WTC11 (cell line): ENCODE measurements around the gene NELFCD. TPM values are rescaled to one million over a fixed set of nuclear protein-coding genes. Genes with fewer than 3 reads are reported as not detected.

Source experiments
- ATAC-seq: fragments of 200-7000 bp; cut with Tn5 transposase; 2 replicates; pipeline ENCODE4 v1.10.0; 2021; ENCODE audit warnings: mild to moderate bottlenecking, moderate library complexity
- CTCF ChIA-PET: fragments of 300-600 bp; sonication (Branson Sonifier 250); formaldehyde crosslinking; loops from one replicate; lab custom pipeline; 2021; ENCODE audit warnings: antibody characterized with exemption; lab: Charles Lee
- POLR2A ChIA-PET: fragments of 350-600 bp; sonication (Branson Sonifier 250); formaldehyde crosslinking; loops from one replicate; lab custom pipeline; 2021; ENCODE audit warnings: antibody characterized with exemption; lab: Charles Lee
- DNase-seq: peaks from one replicate; pipeline ENCODE4 v3.0.0; 2021; ENCODE audit warnings: low spot score
- H3K27ac Mint-ChIP-seq: 2 replicates; pipeline ENCODE4 v1.8.0; 2021; ENCODE audit warnings: mixed read lengths
- H3K27me3 Mint-ChIP-seq: 2 replicates; pipeline ENCODE4 v1.8.0; 2021; ENCODE audit warnings: low read depth, mild to moderate bottlenecking, moderate library complexity, mixed read lengths
- H3K36me3 Mint-ChIP-seq: 2 replicates; pipeline ENCODE4 v1.8.0; 2021; ENCODE audit warnings: mixed read lengths
- H3K4me1 Mint-ChIP-seq: 2 replicates; pipeline ENCODE4 v1.8.0; 2022; ENCODE audit warnings: mixed read lengths
- H3K4me3 Mint-ChIP-seq: 2 replicates; pipeline ENCODE4 v1.8.0; 2021; ENCODE audit warnings: mild to moderate bottlenecking, moderate library complexity, mixed read lengths
- H3K9me3 Mint-ChIP-seq: 2 replicates; pipeline ENCODE4 v1.8.0; 2021; ENCODE audit warnings: mixed read lengths
- AFF4 ChIP-seq: sonication (generic); formaldehyde crosslinking; IDR thresholded peaks from 2 replicates; pipeline ENCODE4 v1.8.1; 2023; ENCODE audit warnings: mild to moderate bottlenecking, missing genetic modification reagents, borderline replicate concordance
- ATF2 ChIP-seq: sonication (generic); formaldehyde crosslinking; IDR thresholded peaks from 2 replicates; pipeline ENCODE4 v1.8.1; 2022; ENCODE audit warnings: low read depth, missing genetic modification reagents, borderline replicate concordance
- ATF6 ChIP-seq: sonication (generic); formaldehyde crosslinking; IDR thresholded peaks from 2 replicates; pipeline ENCODE4 v1.8.1; 2023; ENCODE audit warnings: mild to moderate bottlenecking, missing genetic modification reagents
- CTCF ChIP-seq: fragments of 200-600 bp; IDR thresholded peaks from 2 replicates; pipeline ENCODE4 v1.8.0; 2022; ENCODE audit warnings: antibody characterized with exemption
- ELF4 ChIP-seq: sonication (generic); formaldehyde crosslinking; IDR thresholded peaks from 2 replicates; pipeline ENCODE4 v1.8.1; 2022; ENCODE audit warnings: low read depth, mild to moderate bottlenecking, moderate library complexity, missing genetic modification reagents
- FOXK1 ChIP-seq: sonication (generic); formaldehyde crosslinking; IDR thresholded peaks from 2 replicates; pipeline ENCODE4 v1.8.0; 2022; ENCODE audit warnings: mild to moderate bottlenecking, moderate library complexity, missing genetic modification reagents
- GABPB1 ChIP-seq: sonication (generic); formaldehyde crosslinking; IDR thresholded peaks from 2 replicates; pipeline ENCODE4 v1.8.1; 2023; ENCODE audit warnings: mild to moderate bottlenecking, missing genetic modification reagents
- MLX ChIP-seq: sonication (generic); formaldehyde crosslinking; IDR thresholded peaks from 2 replicates; pipeline ENCODE4 v1.8.1; 2023; ENCODE audit warnings: mild to moderate bottlenecking, missing genetic modification reagents, moderate library complexity
- MXD4 ChIP-seq: fragments of 250-450 bp; sonication (Bioruptor Pico); IDR thresholded peaks from 2 replicates; pipeline ENCODE4 v1.8.0; 2021; ENCODE audit warnings: mild to moderate bottlenecking, moderate library complexity, borderline replicate concordance
- NR2C2 ChIP-seq: sonication (generic); formaldehyde crosslinking; IDR thresholded peaks from 2 replicates; pipeline ENCODE4 v1.8.0; 2022; ENCODE audit warnings: mild to moderate bottlenecking, missing genetic modification reagents
- RELA ChIP-seq: sonication (generic); formaldehyde crosslinking; IDR thresholded peaks from 2 replicates; pipeline ENCODE4 v1.8.1; 2022; ENCODE audit warnings: missing genetic modification reagents, mild to moderate bottlenecking, borderline replicate concordance
- USF2 ChIP-seq: sonication (generic); formaldehyde crosslinking; IDR thresholded peaks from 2 replicates; pipeline ENCODE4 v1.8.1; 2023; ENCODE audit warnings: mild to moderate bottlenecking, missing genetic modification reagents, moderate library complexity
- ZBTB43 ChIP-seq: sonication (generic); formaldehyde crosslinking; IDR thresholded peaks from 2 replicates; pipeline ENCODE4 v1.8.1; 2023; ENCODE audit warnings: mild to moderate bottlenecking, missing genetic modification reagents
- ZNF121 ChIP-seq: sonication (generic); formaldehyde crosslinking; IDR thresholded peaks from 2 replicates; pipeline ENCODE4 v1.8.0; 2023; ENCODE audit warnings: missing genetic modification reagents
- ZNF138 ChIP-seq: sonication (generic); formaldehyde crosslinking; conservative IDR thresholded peaks from 2 replicates; pipeline ENCODE4 v1.8.1; 2022; ENCODE audit warnings: mild to moderate bottlenecking, moderate library complexity, missing genetic modification reagents
- ZNF317 ChIP-seq: sonication (generic); formaldehyde crosslinking; IDR thresholded peaks from 2 replicates; pipeline ENCODE4 v1.8.1; 2023; ENCODE audit warnings: low read depth, mild to moderate bottlenecking, moderate library complexity, missing genetic modification reagents, borderline replicate concordance
- ZNF423 ChIP-seq: fragments of 250-450 bp; sonication (Bioruptor Pico); IDR thresholded peaks from 2 replicates; pipeline ENCODE4 v2.1.2; 2022; ENCODE audit warnings: mild to moderate bottlenecking, moderate library complexity
- ZNF425 ChIP-seq: fragments of 250-450 bp; sonication (Bioruptor Pico); conservative IDR thresholded peaks from 2 replicates; pipeline ENCODE4 v1.9.0; 2021; ENCODE audit warnings: mild to moderate bottlenecking
- ZNF671 ChIP-seq: fragments of 250-450 bp; sonication (Bioruptor Pico); IDR thresholded peaks from 2 replicates; pipeline ENCODE4 v1.8.0; 2021; ENCODE audit warnings: mild to moderate bottlenecking
- total RNA-seq: library from RNA; stranded (reverse); gene quantifications from 3 replicates; pipeline ENCODE4 v1.2.3, GENCODE V29; 2021

NELFCD gene
- total RNA-seq, 1 experiment from 2014 or later, result 66.9 TPM

- CTCF ChIA-PET, result no interaction called here
- Mint-ChIP-seq H3K4me3 (no peak overlapping the region), H3K36me3 (peaks cover 87% of the 10 kb centered on the region), H3K27me3 (no peaks in the 10 kb centered on the region), H3K9me3 (no peaks in the 10 kb centered on the region), H3K27ac (no peak overlapping the region), H3K4me1 (no peaks in the 10 kb centered on the region)
- ATAC-seq (no peak), DNase-seq (no peak)
- POLR2A ChIA-PET, result interaction anchor here (0.8 to 0.9 kb wide), 2 partner anchors 83 to 121 kb away, joined by 5 to 8 read pairs; no protein-coding TSS in a partner anchor
- TF ChIP-seq ZNF425 (no peak), ZNF671 (CRISPR knock-in tag) (no peak), MXD4 (CRISPR knock-in tag) (no peak), FOXK1 (no peak), ZNF138 (no peak), ATF6 (CRISPR knock-in tag) (no peak), MLX (CRISPR knock-in tag) (no peak), ZNF317 (CRISPR knock-in tag) (no peak), ZBTB43 (no peak), RELA (CRISPR knock-in tag) (no peak), ATF2 (CRISPR knock-in tag) (no peak), NR2C2 (CRISPR knock-in tag) (no peak), ZNF121 (CRISPR knock-in tag) (no peak), USF2 (CRISPR knock-in tag) (no peak), CTCF (no peak), GABPB1 (CRISPR knock-in tag) (no peak), ELF4 (CRISPR knock-in tag) (no peak), AFF4 (CRISPR knock-in tag) (no peak), ZNF423 (CRISPR knock-in tag) (no peak)
These were observed 9.8 kb downstream of the NELFCD start for GRCh38 chr20:58990651-58991445.
